Astrocyte of the spinal cord (primary cell): ENCODE measurements around the gene TMEM117.

Source experiments
- DNase-seq: peaks from one replicate; pipeline ENCODE4 v3.0.0; 2011; ENCODE audit warnings: low read depth, low spot score
- H3K4me3 ChIP-seq: 2 replicates; pipeline ENCODE4 v1.5.1; 2011; ENCODE audit warnings: low read depth, mild to moderate bottlenecking, low read length, moderate library complexity
- in situ Hi-C: cut with HindIII; loops from 2 replicates; pipeline ENCODE4 v1.10.0; 2017; ENCODE audit warnings: low sequenced_read_pairs
- TF ChIP-seq, protein P1 (sequence below): IDR thresholded peaks from 2 replicates; pipeline ENCODE4 v1.5.1; 2012; ENCODE audit warnings: low read depth, mild to moderate bottlenecking, low read length, inconsistent platforms

The TMEM117 gene

DNA sequence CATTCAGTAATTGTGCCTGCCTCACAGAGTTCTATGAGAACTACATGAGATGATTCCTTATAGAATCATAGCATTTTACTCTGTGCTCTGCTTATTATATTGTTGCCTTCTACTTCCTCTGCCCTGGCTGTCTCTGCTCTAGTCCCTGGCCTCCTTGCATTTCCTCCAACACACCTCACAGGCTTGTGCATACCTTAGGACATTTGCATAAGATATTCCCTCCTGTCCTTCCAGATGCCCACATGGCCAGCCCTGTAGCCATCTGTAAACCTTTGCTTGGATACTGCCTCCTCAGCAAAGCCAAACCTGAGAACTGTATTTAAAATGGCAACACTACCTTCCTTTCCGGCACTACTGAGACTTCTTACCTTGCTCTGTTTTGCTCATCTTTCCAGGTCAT is 586.7 kb downstream of the TMEM117 start:
- TF ChIP-seq, protein P1, sequence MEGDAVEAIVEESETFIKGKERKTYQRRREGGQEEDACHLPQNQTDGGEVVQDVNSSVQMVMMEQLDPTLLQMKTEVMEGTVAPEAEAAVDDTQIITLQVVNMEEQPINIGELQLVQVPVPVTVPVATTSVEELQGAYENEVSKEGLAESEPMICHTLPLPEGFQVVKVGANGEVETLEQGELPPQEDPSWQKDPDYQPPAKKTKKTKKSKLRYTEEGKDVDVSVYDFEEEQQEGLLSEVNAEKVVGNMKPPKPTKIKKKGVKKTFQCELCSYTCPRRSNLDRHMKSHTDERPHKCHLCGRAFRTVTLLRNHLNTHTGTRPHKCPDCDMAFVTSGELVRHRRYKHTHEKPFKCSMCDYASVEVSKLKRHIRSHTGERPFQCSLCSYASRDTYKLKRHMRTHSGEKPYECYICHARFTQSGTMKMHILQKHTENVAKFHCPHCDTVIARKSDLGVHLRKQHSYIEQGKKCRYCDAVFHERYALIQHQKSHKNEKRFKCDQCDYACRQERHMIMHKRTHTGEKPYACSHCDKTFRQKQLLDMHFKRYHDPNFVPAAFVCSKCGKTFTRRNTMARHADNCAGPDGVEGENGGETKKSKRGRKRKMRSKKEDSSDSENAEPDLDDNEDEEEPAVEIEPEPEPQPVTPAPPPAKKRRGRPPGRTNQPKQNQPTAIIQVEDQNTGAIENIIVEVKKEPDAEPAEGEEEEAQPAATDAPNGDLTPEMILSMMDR: no peak
- in situ Hi-C loops: no loop called here
- DNase-seq: no peak
- H3K4me3 ChIP-seq: no peak overlapping the region

GRCh38 chr12:44428825-44429224 is 592.9 kb downstream of the TMEM117 start:
- in situ Hi-C loops: no loop called here
- no peak overlapping the region for H3K4me3 ChIP-seq
- TF ChIP-seq, protein P1: no peak
- DNase-seq: no peak

- in situ Hi-C loops: no loop called here
- TF ChIP-seq, protein P1: no peak
- no peak for DNase-seq
- no peak overlapping the region for H3K4me3 ChIP-seq
Measured at GRCh38 chr12:44431647-44432343, 595.9 kb downstream of the TMEM117 start.

GRCh38 chr12:44433659-44434058 is 597.8 kb downstream of the TMEM117 start:
- TF ChIP-seq, protein P1: no peak
- no peak for DNase-seq
- in situ Hi-C loops: no loop called here
- no peak overlapping the region for H3K4me3 ChIP-seq

DNA sequence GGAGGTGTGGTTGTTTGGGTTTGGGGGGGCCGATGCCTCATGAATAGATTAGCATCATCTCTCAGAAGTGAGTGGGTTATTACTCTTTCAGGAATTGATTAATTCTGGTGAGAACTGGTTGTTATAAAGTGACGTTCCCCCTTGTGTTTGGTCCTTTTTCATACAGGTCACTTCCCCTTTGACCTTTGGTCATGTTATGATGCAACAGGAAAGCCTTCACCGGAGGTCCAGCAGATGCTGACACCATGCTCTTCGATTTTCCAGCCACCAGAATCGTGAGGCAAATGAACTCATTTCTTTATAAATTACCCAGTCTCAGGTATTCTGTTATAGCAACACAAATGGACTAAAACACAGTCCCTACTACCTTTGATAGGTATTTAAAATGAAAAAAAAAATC is 600.9 kb downstream of the TMEM117 start:
- DNase-seq: no peak
- TF ChIP-seq, protein P1: no peak
- in situ Hi-C loops: no loop called here
- no peak overlapping the region for H3K4me3 ChIP-seq
